NK-92 (cell line): Measurements from ENCODE around the gene RGS17.
"Not testable (repeated sequence)": the region's sequence is repeated elsewhere in the genome, so short reads cannot be mapped to it uniquely, and the experiment has no call there.

Experiments
- DNase-seq: peaks from one replicate; lab custom pipeline; 2025; ENCODE audit not compliant: unreplicated experiment; lab: John Stamatoyannopoulos, UW

Gene RGS17

DNA sequence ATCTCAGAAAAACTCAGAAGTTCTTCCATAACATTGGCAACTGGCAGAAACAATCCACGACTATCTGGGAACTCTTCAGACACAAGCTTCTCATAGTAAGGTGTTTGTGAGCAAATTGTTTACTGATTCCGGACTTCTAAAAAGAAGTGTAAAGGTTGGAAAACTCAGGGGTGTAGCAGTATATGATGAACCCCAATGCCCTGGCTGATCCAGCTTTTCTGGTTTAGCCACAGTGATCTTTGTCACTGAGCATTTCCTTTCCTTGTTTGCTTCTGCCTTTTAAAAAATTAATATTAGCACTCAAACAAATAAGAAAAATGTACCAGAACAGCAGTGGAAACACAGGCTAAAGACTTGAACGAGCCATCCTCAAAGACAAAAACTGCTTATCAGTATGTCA, 4.9 kb downstream of the RGS17 start:
- DNase-seq: no peak

- no peak for DNase-seq
Observed at GRCh38 chr6:153125032-153125431, 6.0 kb downstream of the RGS17 start.

- DNase-seq: no peak
Observed at GRCh38 chr6:153123801-153124200, 7.3 kb downstream of the RGS17 start.

- DNase-seq: no peak
Observed at GRCh38 chr6:153121311-153121710, 9.8 kb downstream of the RGS17 start.

DNA sequence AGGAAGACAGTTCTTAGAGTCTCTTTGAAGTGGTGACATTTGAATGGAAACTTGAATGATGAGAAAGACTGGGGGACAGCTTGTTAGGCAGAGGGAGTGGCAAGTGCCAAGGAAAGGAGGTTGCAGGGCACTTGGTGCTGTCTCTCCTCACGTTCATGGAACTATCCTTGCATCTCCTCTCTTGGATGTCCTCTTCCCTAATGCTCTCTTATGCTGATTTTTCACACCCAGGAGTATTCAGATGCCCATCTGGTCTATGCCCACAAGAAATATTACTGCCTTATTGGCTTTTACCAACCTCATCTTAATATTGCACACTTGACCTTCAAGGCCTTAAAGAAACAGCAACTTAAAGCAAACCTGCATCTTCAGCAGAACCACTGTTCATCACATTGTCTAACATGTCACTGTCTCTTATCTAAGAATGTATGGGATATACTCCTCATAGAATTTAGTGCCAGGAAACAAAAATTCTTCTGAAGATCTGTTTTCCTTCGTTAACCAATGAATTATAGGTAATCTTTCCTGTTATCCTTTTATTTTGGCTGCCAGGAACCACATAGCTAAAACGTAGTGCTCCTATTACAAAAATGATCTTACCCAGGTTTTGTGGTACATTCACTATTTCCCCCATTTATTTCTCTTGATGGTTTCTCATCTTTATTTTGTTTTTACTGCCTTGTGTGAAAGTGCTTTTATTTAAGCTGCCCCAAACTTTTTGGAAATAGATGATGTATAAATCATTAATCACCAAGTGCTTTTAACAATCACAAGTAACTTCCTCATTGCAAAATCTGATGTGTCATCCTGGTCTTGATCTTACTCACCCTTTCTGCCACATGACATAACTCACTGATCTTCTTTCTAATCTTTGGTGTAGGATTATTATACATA, 12.8 kb downstream of the RGS17 start:
- no peak for DNase-seq

- DNase-seq: not testable (repeated sequence)
Observed at GRCh38 chr6:153111082-153111481, 20.0 kb downstream of the RGS17 start.

GRCh38 chr6:153110612-153111011, 20.5 kb downstream of the RGS17 start:
- not testable (repeated sequence) for DNase-seq

DNA sequence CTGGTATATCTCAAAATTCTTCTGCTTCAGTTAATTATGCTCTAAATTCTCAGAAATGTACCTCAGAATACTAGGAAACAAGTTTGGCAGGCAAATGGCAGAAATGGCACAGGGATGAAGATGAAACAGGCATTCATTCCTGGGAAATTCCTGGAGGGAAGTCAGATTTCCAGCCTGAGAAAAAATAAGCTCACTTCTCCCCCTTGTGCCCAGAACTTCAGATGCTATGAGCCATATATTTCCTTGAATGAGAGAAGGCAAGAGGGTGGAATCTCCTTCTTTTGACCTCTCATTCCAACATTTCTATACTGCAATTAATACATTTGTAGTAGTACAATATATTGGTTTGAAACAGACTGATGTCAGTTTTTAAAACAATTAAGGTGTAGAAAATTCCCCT, 22.8 kb downstream of the RGS17 start:
- DNase-seq: no peak

- DNase-seq: no peak
Observed at GRCh38 chr6:153106021-153106420, 25.1 kb downstream of the RGS17 start.

- no peak for DNase-seq
Observed at GRCh38 chr6:153104220-153104619, 26.9 kb downstream of the RGS17 start.

DNA sequence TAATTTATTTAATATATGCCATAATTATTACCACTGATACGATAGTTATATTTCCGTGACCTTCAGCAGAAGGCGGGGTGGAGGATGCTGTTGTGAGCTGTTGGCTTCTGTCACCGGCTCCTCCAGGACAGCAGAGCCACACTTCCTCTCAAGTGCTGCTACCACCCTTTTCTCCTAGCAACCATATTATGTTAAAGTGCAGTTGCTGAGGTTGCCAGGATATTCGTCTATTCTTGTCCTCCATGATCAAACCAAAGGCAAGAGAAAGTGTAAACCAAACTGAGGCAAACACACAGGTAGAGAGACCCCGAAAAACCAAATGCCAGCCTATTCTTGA, 27.8 kb downstream of the RGS17 start:
- no peak for DNase-seq

GRCh38 chr6:153102605-153103318, 28.3 kb downstream of the RGS17 start:
- DNase-seq: no peak

DNA sequence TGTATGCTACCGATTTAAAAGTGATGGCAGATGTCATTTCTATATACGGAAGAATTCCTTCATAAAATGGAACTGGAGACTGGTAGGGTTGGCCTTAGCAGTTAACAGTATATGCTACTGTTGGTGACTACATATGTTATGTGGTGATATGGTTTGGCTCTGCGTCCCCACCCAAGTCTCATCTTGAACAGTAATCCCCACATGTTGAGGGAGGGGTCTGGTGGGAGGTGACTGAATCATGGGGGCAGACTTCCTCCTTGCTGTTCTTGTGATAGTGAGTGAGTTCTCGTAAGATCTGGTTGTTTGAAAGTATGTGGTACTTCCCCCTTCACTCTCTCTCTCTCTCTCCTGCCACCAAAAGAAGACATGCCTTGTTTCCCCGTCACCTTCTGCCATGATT, 29.6 kb downstream of the RGS17 start:
- DNase-seq: no peak

GRCh38 chr6:153099636-153100035, 31.4 kb downstream of the RGS17 start:
- DNase-seq: no peak

DNA sequence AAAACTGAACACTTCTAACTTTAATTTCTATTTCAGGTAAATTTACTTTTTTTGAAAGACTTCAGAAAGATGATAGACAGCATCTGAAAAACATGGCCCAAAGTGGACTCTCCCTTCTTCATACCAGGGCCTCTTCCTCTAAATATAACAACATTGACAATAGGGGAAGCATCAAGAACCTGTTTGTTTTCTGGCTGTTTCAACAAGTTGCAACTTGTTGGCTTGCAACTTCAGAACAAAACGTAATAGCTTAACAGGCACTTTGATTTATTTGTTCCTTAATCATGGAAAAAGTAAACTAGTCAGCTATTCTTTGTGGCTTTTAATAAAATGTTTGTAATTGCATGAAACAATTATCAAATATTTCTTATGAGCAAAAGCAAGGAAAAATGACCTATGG, 34.3 kb downstream of the RGS17 start:
- DNase-seq: no peak

GRCh38 chr6:153096031-153096430, 35.1 kb downstream of the RGS17 start:
- DNase-seq: no peak

DNA sequence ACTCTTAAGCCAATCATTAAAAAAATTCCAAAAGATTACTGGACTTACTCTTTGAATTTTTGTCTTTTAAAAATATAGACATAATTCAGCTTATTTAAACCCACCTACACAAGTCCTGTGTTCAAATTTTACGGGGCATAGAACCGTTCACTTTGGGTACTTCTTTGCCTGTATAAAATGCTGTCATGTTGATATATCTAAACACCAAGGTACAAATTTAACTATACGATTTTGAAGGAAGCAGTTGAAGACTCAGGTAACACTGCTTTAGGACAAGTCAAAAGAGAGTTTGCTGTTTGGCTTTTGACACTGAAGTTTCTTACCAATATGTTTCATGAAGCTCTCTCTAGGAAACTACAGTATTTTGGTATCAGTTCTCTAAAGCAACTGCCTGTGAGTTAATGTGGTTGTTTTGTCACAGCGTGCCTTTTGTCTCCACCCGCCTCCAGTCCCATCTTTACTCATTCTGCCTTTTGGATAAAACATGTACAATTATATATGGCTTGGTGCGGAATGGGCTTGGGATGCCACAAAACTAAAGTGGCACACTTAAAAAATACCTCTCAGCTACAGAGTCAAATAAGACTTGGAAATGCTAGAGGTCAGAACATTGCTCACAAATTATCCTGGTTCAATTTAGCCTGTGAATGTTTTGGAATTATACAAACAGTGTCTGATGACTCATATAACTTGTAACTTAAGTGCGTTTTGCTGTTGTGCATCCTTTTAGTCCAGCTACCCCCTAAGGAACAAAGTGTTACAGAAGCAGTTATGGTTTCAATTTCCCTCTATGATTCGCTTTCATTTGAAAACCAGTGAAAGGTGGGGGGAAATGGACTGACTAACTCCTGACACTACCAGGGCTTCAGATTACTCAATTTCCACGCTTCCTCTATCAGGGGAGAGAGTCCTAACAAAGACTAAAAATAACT, 38.7 kb downstream of the RGS17 start:
- DNase-seq: no peak

- no peak for DNase-seq
Observed at GRCh38 chr6:153090241-153090930, 40.7 kb downstream of the RGS17 start.

- DNase-seq: no peak
Observed at GRCh38 chr6:153088796-153089195, 42.3 kb downstream of the RGS17 start.

- DNase-seq: no peak
Observed at GRCh38 chr6:153087436-153087835, 43.6 kb downstream of the RGS17 start.
